GM23338 (cell line): ENCODE measurements around the gene NPTXR.

ENCODE experiments used
- CREB1 ChIP-seq: fragments of 250-450 bp; sonication (Bioruptor Pico); IDR thresholded peaks from 2 replicates; pipeline ENCODE4 v1.5.0; 2020; ENCODE audit warnings: low read depth, mild to moderate bottlenecking, moderate library complexity
- CTCF ChIP-seq, 2 experiments: fragments of 200-600 bp in 1 of 2; sonication (generic) in 1 of 2; conservative IDR thresholded peaks; 2 replicates each; pipeline versions ENCODE4 v1.5.1 to v1.6.1; 2016 to 2017; ENCODE audit warnings: antibody characterized with exemption in 2 of 2, low read depth in 2 of 2, mild to moderate bottlenecking in 2 of 2, moderate library complexity in 1 of 2
- ETS1 ChIP-seq: IDR thresholded peaks from 2 replicates; pipeline ENCODE4 v1.6.1; 2016; ENCODE audit warnings: antibody characterized with exemption
- EZH2 ChIP-seq: fragments of 200-600 bp; sonication (generic); IDR thresholded peaks from one replicate; pipeline ENCODE4 v1.8.0; 2017; ENCODE audit warnings: antibody characterized with exemption, mild to moderate bottlenecking, low read depth; ENCODE audit not compliant: unreplicated experiment
- EZH2phosphoT487 ChIP-seq: fragments of 200-600 bp; sonication (generic); IDR thresholded peaks from one replicate; pipeline ENCODE4 v1.8.1; 2018; ENCODE audit warnings: antibody characterized with exemption; ENCODE audit not compliant: unreplicated experiment
- POLR2AphosphoS5 ChIP-seq: IDR thresholded peaks from 2 replicates; pipeline ENCODE4 v1.6.1; 2016; ENCODE audit warnings: antibody characterized with exemption, low read depth
- REST ChIP-seq: IDR thresholded peaks from one replicate; pipeline ENCODE4 v1.6.1; 2018; ENCODE audit warnings: antibody characterized with exemption; ENCODE audit not compliant: unreplicated experiment
- ZNF331 ChIP-seq: fragments of 250-450 bp; sonication (Bioruptor Pico); IDR thresholded peaks from 2 replicates; pipeline ENCODE4 v1.5.0; 2020; ENCODE audit warnings: low read depth, mild to moderate bottlenecking, moderate library complexity

DNA sequence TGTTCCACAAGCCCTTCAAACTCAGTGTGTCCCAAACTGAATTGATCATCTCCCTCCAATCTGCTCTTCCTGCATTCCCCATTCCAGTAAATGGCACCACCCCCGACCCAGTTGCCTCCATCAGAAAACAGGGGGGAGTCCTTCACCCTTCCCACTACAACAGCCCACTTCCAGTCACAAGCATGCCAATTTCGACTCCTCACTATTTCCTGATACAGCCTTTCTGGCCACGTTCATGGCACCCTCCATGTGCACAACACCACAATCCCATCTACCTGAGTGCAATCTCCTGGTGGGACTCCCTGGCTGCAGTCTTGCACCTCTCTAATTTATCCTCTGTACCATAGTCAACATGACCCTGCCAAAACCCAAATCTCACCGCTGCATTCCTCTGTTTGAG is 48.3 kb downstream of the NPTXR start:
- no peak for TF ChIP-seq CTCF (conservative IDR thresholded peaks at IDR 0.05; ENCODE audit: low read depth in 2 of 2)
- TF ChIP-seq EZH2: no peak
- no peak for TF ChIP-seq CREB1
- no peak for TF ChIP-seq ETS1
- TF ChIP-seq REST: no peak
- no peak for TF ChIP-seq POLR2AphosphoS5
- no peak for TF ChIP-seq EZH2phosphoT487
- TF ChIP-seq ZNF331 (CRISPR knock-in tag): no peak
